GM23248 (cell line): Measurements from ENCODE around the gene CMAS.

Experiments used
- EZH2 ChIP-seq: fragments of 200-600 bp; sonication (generic); IDR thresholded peaks from 2 replicates; pipeline ENCODE4 v1.6.1; 2018; ENCODE audit warnings: antibody characterized with exemption, mild to moderate bottlenecking; ENCODE audit not compliant: insufficient read depth, poor library complexity, severe bottlenecking
- EZH2phosphoT487 ChIP-seq: fragments of 200-600 bp; sonication (generic); IDR thresholded peaks from 2 replicates; pipeline ENCODE4 v1.6.1; 2018; ENCODE audit warnings: antibody characterized with exemption, moderate library complexity, mild to moderate bottlenecking, low read depth; ENCODE audit not compliant: insufficient read depth

GRCh38 chr12:22032732-22033131, 13.3 kb upstream of the CMAS start:
- no peak for TF ChIP-seq EZH2phosphoT487
- TF ChIP-seq EZH2, result no peak
